Uterus (tissue), 4 donors: Measurements from ENCODE around the gene SPSB2. TPM values are rescaled to one million over a fixed set of nuclear protein-coding genes. Genes with fewer than 3 reads are reported as not detected.

Experiments used
- DNase-seq, 2 donors: peaks; one replicate each; pipeline ENCODE4 v3.0.0-alpha.2; 2019 to 2020
- H3K27ac ChIP-seq, 2 donors: fragments of 200-600 bp; sonication (generic); 1 replicate in 1 of 2; 2 replicates in 1 of 2; pipeline ENCODE4 v1.5.1; 2016 to 2018
- H3K27me3 ChIP-seq, 2 donors: fragments of 200-600 bp; sonication (generic); one replicate each; pipeline ENCODE4 v1.5.1; 2018 to 2019; ENCODE audit warnings: control low read depth in 1 of 2
- H3K36me3 ChIP-seq, 2 donors: fragments of 200-600 bp; sonication (generic); one replicate each; pipeline ENCODE4 v1.5.1; 2019; ENCODE audit warnings: control low read depth in 1 of 2
- H3K4me1 ChIP-seq, 2 donors: fragments of 200-600 bp; sonication (generic); one replicate each; pipeline ENCODE4 v1.5.1; 2018 to 2019; ENCODE audit warnings: control low read depth in 1 of 2
- H3K4me3 ChIP-seq, 2 donors: fragments of 200-600 bp; sonication (generic); 1 replicate in 1 of 2; 2 replicates in 1 of 2; pipeline ENCODE4 v1.5.1; 2018 to 2019; ENCODE audit warnings: mild to moderate bottlenecking in 1 of 2
- H3K9me3 ChIP-seq, 2 donors: fragments of 200-600 bp; sonication (generic); one replicate each; pipeline ENCODE4 v1.5.1; 2019; ENCODE audit warnings: control low read depth in 1 of 2
- CTCF ChIP-seq, 4 experiments: fragments of 200-600 bp in 2 of 4; fragments of 450-650 bp in 2 of 4; sonication (generic) in 2 of 4; IDR thresholded peaks; one replicate each; pipeline ENCODE4 v1.5.1; 2016 to 2019; ENCODE audit warnings: antibody characterized with exemption in 4 of 4, mild to moderate bottlenecking in 2 of 4, moderate library complexity in 1 of 4
- POLR2A ChIP-seq, 2 donors: fragments of 450-650 bp; IDR thresholded peaks; one replicate each; pipeline ENCODE4 v1.6.1; 2016; ENCODE audit warnings: antibody characterized with exemption in 2 of 2, mild to moderate bottlenecking in 1 of 2, moderate library complexity in 1 of 2
- intact Hi-C: fragments of 100-400 bp; cut with DNase I; formaldehyde crosslinking; loops from one replicate; pipeline ENCODE4 v1.15.1; 2023; ENCODE audit warnings: low total_unique reads
- total RNA-seq, 4 donors: library from RNA; depleted of rRNA in 3 of 4; stranded (reverse); fragments of >200 nt in 3 of 4; gene quantifications; one replicate each; pipeline versions ENCODE4 v1.1.0 to v1.2.4, GENCODE V29; 2014 to 2023
- donor health status: DM: yes; HTN: yes; CAD: no.

Gene SPSB2
- total RNA-seq, 4 donors from 2014 or later = 2.8 to 11.3 (median 5.0) TPM

GRCh38 chr12:6824901-6825381 is 48.2 kb downstream of the SPSB2 start:
- DNase-seq = no peak
- Histone ChIP-seq H3K27ac (peak overlapping the region in 1 of 2 donors; percentile 24), H3K4me3 (peak overlapping the region; percentile 13 to 18), H3K4me1 (peaks cover 0 to 5% of the 10 kb centered on the region in 2 donors), H3K27me3 (peaks cover 0 to 4% of the 10 kb centered on the region in 2 donors), H3K9me3 (no peaks in the 10 kb centered on the region), H3K36me3 (no peaks in the 10 kb centered on the region)
- intact Hi-C loops = loop anchor here (10.0 kb wide), 1 partner anchor 70 kb away; the partner anchor contains the start of gene MLF2
- no peak for TF ChIP-seq CTCF (IDR thresholded peaks at IDR 0.05)
- TF ChIP-seq POLR2A (IDR thresholded peaks at IDR 0.05) = no peak

GRCh38 chr12:6824085-6824775 is 48.9 kb downstream of the SPSB2 start:
- DNase-seq = no peak
- TF ChIP-seq POLR2A (IDR thresholded peaks at IDR 0.05) = no peak
- TF ChIP-seq CTCF (IDR thresholded peaks at IDR 0.05) = no peak
- Histone ChIP-seq H3K27ac (no peak overlapping the region), H3K36me3 (no peaks in the 10 kb centered on the region), H3K9me3 (no peaks in the 10 kb centered on the region), H3K4me3 (no peak overlapping the region), H3K27me3 (peaks cover 0 to 4% of the 10 kb centered on the region in 2 donors), H3K4me1 (peaks cover 0 to 5% of the 10 kb centered on the region in 2 donors)
- intact Hi-C loops = loop anchor here (10.0 kb wide), 1 partner anchor 69 kb away; the partner anchor contains the start of gene MLF2

GRCh38 chr12:6823182-6824084 is 49.7 kb downstream of the SPSB2 start:
- no peak for TF ChIP-seq CTCF (IDR thresholded peaks at IDR 0.05)
- TF ChIP-seq POLR2A (IDR thresholded peaks at IDR 0.05) = no peak
- DNase-seq = no peak
- H3K27me3 ChIP-seq = peaks cover 0 to 4% of the 10 kb centered on the region in 2 donors
- intact Hi-C loops = loop anchor here (10.0 kb wide), 1 partner anchor 69 kb away; the partner anchor contains the start of gene MLF2
- H3K36me3 ChIP-seq = no peaks in the 10 kb centered on the region
- no peaks in the 10 kb centered on the region for H3K9me3 ChIP-seq
- peaks cover 0 to 5% of the 10 kb centered on the region in 2 donors for H3K4me1 ChIP-seq
- H3K4me3 ChIP-seq = no peak overlapping the region
- no peak overlapping the region for H3K27ac ChIP-seq

- peaks cover 0 to 5% of the 10 kb centered on the region in 2 donors for H3K4me1 ChIP-seq
- H3K27me3 ChIP-seq = peaks cover 0 to 4% of the 10 kb centered on the region in 2 donors
- no peak overlapping the region for H3K4me3 ChIP-seq
- TF ChIP-seq POLR2A (IDR thresholded peaks at IDR 0.05) (no peak), CTCF (IDR thresholded peaks at IDR 0.05) (no peak)
- H3K9me3 ChIP-seq = no peaks in the 10 kb centered on the region
- no peaks in the 10 kb centered on the region for H3K36me3 ChIP-seq
- no peak for DNase-seq
- intact Hi-C loops = loop anchor here (10.0 kb wide), 1 partner anchor 68 kb away; the partner anchor contains the start of gene MLF2
- no peak overlapping the region for H3K27ac ChIP-seq
These were observed 50.5 kb downstream of the SPSB2 start for GRCh38 chr12:6822426-6823135.
